A549 (cell line): Measurements from ENCODE around the gene LRSAM1. TPM values are rescaled to one million over a fixed set of nuclear protein-coding genes. Genes with fewer than 3 reads are reported as not detected.

ENCODE experiments used
- ATAC-seq, 2 experiments: fragments of 200-7000 bp in 1 of 2; fragments of >200 bp in 1 of 2; cut with Nextera tagmentation in 1 of 2; cut with Tn5 transposase in 1 of 2; 3 replicates each; pipeline versions ENCODE4 v1.8.0 to v1.9.1; 2018 to 2020; ENCODE audit warnings: mild to moderate bottlenecking in 1 of 2, moderate library complexity in 1 of 2
- CTCF ChIA-PET: fragments of 300-600 bp; sonication (Branson Sonifier 250); formaldehyde crosslinking; extraction: SDS; loops from one replicate; lab custom pipeline; 2021; ENCODE audit warnings: antibody characterized with exemption, inconsistent platforms; lab: Yijun Ruan, JAX
- POLR2A ChIA-PET: fragments of 350-600 bp; formaldehyde crosslinking; extraction: SDS; loops from one replicate; lab custom pipeline; 2021; ENCODE audit warnings: antibody characterized with exemption, inconsistent platforms; lab: Yijun Ruan, JAX
- DNase-seq, 2 experiments: peaks; one replicate each; pipeline versions ENCODE4 v3.0.0 to v3.0.0-alpha.2; 2011 to 2016; ENCODE audit warnings: low read depth in 1 of 2, low spot score in 1 of 2
- FAIRE-seq: peaks from 2 replicates; lab custom pipeline; 2011; peaks lifted over from hg19 to GRCh38; lab: Jason Lieb, UNC
- H3K27ac ChIP-seq, 2 experiments: fragments of >200 bp; sonication (Bioruptor Twin); formaldehyde crosslinking; 3 replicates each; pipeline ENCODE4 v1.5.1; 2016 to 2017
- H3K4me1 ChIP-seq: fragments of >200 bp; sonication (Bioruptor Twin); formaldehyde crosslinking; 3 replicates; pipeline ENCODE4 v1.6.1; 2016
- H3K4me2 ChIP-seq: fragments of >200 bp; sonication (Bioruptor Twin); formaldehyde crosslinking; 3 replicates; pipeline ENCODE4 v1.6.1; 2016
- H3K4me3 ChIP-seq: fragments of >200 bp; sonication (Bioruptor Twin); formaldehyde crosslinking; 3 replicates; pipeline ENCODE4 v1.5.1; 2016
- H3K9me3 ChIP-seq: fragments of >200 bp; sonication (Bioruptor Twin); formaldehyde crosslinking; 3 replicates; pipeline ENCODE4 v1.6.1; 2016
- BHLHE40 ChIP-seq: IDR thresholded peaks from 2 replicates; pipeline ENCODE4 v1.6.1; 2012; ENCODE audit warnings: low read depth, low read length, inconsistent platforms
- CEBPB ChIP-seq, 2 experiments: fragments of >200 bp in 1 of 2; sonication (Bioruptor Twin) in 1 of 2; formaldehyde crosslinking in 1 of 2; IDR thresholded peaks; 2 replicates each; pipeline ENCODE4 v1.6.1; 2012 to 2016
- EHF ChIP-seq: fragments of 250-450 bp; sonication (Bioruptor Pico); IDR thresholded peaks from 2 replicates; pipeline ENCODE4 v1.5.0; 2020; ENCODE audit warnings: mild to moderate bottlenecking
- EHMT2 ChIP-seq: fragments of 200-600 bp; sonication (generic); IDR thresholded peaks from 2 replicates; pipeline ENCODE4 v1.6.1; 2016; ENCODE audit warnings: antibody characterized with exemption, low read depth, mild to moderate bottlenecking, moderate library complexity
- HEYL ChIP-seq: fragments of 250-450 bp; sonication (Bioruptor Pico); IDR thresholded peaks from 2 replicates; pipeline ENCODE4 v1.8.0; 2021; ENCODE audit warnings: mild to moderate bottlenecking, moderate library complexity
- HOXA7 ChIP-seq: fragments of 250-450 bp; sonication (Bioruptor Pico); IDR thresholded peaks from 2 replicates; pipeline ENCODE4 v1.5.0; 2020; ENCODE audit warnings: mild to moderate bottlenecking, moderate library complexity
- JUNB ChIP-seq: fragments of >200 bp; sonication (Bioruptor Twin); formaldehyde crosslinking; IDR thresholded peaks from 2 replicates; pipeline ENCODE4 v1.6.1; 2016
- KDM5A ChIP-seq: fragments of 200-600 bp; sonication (generic); IDR thresholded peaks from 2 replicates; pipeline ENCODE4 v1.6.1; 2016; ENCODE audit warnings: antibody characterized with exemption, mild to moderate bottlenecking
- MAFK ChIP-seq: fragments of 450-650 bp; IDR thresholded peaks from 2 replicates; pipeline ENCODE4 v1.6.1; 2014; ENCODE audit not compliant: partially characterized antibody
- MAZ ChIP-seq: fragments of 150-350 bp; IDR thresholded peaks from 2 replicates; pipeline ENCODE4 v1.6.1; 2014; ENCODE audit warnings: antibody characterized with exemption, low read depth, low read length, borderline replicate concordance
- RAD21 ChIP-seq, 2 experiments: fragments of >200 bp in 1 of 2; sonication (Bioruptor Twin) in 1 of 2; formaldehyde crosslinking in 1 of 2; IDR thresholded peaks in 1 of 2; conservative IDR thresholded peaks in 1 of 2; 2 replicates in 1 of 2; 3 replicates in 1 of 2; pipeline ENCODE4 v1.6.1; 2012 to 2018; ENCODE audit warnings: inconsistent platforms in 1 of 2
- SREBF2 ChIP-seq: fragments of 450-650 bp; IDR thresholded peaks from 2 replicates; pipeline ENCODE4 v1.6.1; 2014; ENCODE audit warnings: mild to moderate bottlenecking, moderate library complexity
- TP53 ChIP-seq: fragments of 250-450 bp; sonication (Bioruptor Pico); IDR thresholded peaks from 2 replicates; pipeline ENCODE4 v1.5.0; 2021; ENCODE audit warnings: mild to moderate bottlenecking, moderate library complexity
- ZSCAN20 ChIP-seq: fragments of 250-450 bp; sonication (Bioruptor Pico); IDR thresholded peaks from 2 replicates; pipeline ENCODE4 v1.8.0; 2022; ENCODE audit warnings: mild to moderate bottlenecking, moderate library complexity
- WGBS: methylation state at CpG from one replicate; pipeline ENCODE4 v1.1.6; 2017; ENCODE audit errors: missing lambda C conversion rate; 5-methylcytosine and 5-hydroxymethylcytosine counted together
- polyA plus RNA-seq, 4 experiments: library from polyadenylated mRNA; depleted of rRNA in 3 of 4; stranded (reverse); fragments of >200 nt; fragmentation: RNase III in 1 of 4; extraction: RNeasy Plus Mini Kit Qiagen cat#74134 plus additional on column Dnase treatment in 1 of 4; gene quantifications; 2 replicates in 3 of 4; 3 replicates in 1 of 4; pipeline ENCODE4 v1.2.3, GENCODE V29; 2011 to 2017
- TF ChIP-seq, protein P1 (sequence below): fragments of 150-350 bp; IDR thresholded peaks from 2 replicates; pipeline ENCODE4 v1.6.1; 2014; ENCODE audit warnings: low read depth, mild to moderate bottlenecking, low read length
- TF ChIP-seq, protein P2 (sequence below): IDR thresholded peaks from 2 replicates; pipeline ENCODE4 v1.6.1; 2012; ENCODE audit warnings: low read depth, borderline replicate concordance
- TF ChIP-seq, protein P3 (sequence below): fragments of 250-450 bp; sonication (Bioruptor Pico); IDR thresholded peaks from 2 replicates; pipeline ENCODE4 v1.5.0; 2020; ENCODE audit warnings: low read depth, mild to moderate bottlenecking, moderate library complexity
- TF ChIP-seq, protein P4 (sequence below): fragments of >200 bp; sonication (Bioruptor Twin); formaldehyde crosslinking; IDR thresholded peaks from 3 replicates; pipeline ENCODE4 v1.6.1; 2016

The LRSAM1 gene
- polyA plus RNA-seq, 2 of the 4 experiments (the other 2 are of a cell fraction): 5.1 to 10.0 TPM

DNA sequence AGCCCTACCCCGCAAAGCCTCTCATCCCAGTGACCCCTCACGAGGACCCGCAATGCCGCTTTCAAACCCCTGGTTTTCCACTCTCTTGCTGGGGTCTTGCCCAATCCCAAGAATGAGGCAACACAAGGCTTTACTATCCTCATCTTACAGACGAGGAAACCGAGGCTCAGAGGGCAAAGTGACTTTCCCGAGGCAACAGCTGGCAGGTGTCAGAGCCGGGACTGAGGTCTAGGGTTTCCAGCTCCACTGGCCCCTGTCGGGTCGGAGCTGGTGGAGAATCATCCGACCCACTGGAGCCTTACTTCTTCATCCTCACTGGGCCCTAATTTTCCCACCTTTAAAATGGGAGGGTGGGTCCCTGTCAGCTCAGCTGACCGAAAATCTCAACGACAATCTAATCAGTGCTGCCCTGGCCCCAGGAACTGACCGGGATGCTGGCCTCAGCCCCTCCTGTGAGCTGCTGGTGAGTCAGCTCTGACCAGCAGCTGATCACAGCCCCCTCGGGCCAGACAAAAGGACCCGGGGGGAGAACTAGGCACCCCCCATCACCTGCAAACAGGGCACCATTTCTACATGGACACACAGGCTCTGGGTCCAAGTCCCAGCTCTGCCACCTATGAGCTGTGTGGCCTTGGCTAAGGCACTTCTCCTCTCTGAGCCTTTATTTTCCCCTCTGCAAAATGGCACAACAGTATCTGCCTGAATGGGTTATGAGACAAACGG, 88.1 kb downstream of the LRSAM1 start (continued):
- TF ChIP-seq EHF (CRISPR knock-in tag) (no peak), HOXA7 (CRISPR knock-in tag) (no peak), MAZ (no peak), HEYL (CRISPR knock-in tag) (no peak), EHMT2 (no peak)
- TF ChIP-seq, protein P1, sequence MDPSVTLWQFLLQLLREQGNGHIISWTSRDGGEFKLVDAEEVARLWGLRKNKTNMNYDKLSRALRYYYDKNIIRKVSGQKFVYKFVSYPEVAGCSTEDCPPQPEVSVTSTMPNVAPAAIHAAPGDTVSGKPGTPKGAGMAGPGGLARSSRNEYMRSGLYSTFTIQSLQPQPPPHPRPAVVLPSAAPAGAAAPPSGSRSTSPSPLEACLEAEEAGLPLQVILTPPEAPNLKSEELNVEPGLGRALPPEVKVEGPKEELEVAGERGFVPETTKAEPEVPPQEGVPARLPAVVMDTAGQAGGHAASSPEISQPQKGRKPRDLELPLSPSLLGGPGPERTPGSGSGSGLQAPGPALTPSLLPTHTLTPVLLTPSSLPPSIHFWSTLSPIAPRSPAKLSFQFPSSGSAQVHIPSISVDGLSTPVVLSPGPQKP: no peak

DNA sequence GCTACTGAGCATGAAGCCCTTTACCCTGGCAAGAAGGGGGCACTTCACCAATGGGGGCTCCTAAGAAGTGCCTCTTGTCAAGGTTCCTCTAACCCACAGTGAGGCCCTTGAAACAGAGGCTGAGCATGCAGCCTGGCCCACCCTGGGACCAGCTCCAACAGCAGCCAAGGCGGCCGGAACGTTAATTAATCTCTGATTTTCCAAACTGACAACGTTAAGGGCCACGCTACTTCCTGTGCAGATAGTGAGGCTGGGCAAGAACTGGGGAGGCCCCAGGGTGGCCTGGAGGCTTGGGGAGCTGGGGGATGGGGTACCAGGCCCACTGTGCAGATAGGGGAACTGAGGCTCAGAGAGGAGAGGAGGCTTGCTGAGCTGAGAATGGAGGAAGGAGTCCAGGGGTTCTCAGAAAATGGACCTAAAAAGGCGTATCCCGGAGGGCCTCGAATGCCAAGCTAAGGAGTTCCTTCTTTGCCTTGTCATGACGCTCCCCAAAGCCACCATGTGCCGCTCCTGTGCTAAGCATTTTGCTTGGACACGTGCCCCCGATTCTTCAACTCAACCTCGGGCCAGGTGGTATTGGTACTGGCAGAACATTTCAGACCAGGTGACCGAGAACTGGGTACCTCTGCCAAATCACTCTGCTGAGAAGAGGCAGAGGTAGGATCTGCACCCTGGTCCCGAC, 88.8 kb downstream of the LRSAM1 start:
- WGBS: 93% methylated on average over 14 of the region's 15 CpGs
- H3K27ac ChIP-seq: peak overlapping the region; percentile 18 to 94; a peak in 4 of 6 replicates
- CTCF ChIA-PET: interaction anchor here (0.8 to 11.4 kb wide), 13 partner anchors 8 to 402 kb away, joined by 3 to 88 read pairs (median 4); partner anchors contain the start of gene TOR2A

DNA sequence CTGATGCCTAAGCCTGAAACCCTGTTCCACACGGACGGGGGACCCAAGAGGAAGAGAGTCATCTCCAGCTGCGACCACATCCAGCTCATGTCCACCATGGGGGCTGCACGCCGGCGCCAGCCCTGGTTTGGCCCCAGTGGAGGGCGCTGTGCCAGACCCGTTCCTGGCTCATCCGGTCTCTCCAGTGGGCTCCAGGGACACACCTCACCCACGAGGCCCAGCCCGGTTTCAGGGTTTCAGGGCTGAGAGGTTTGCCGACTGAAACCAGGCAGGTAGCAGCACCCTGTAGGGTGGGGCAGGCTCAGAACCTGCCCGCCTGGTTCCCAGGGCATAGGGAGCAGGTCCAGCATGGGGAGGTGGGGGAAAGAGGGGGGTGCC, 89.3 kb downstream of the LRSAM1 start:
- DNase-seq (no peak), ATAC-seq (no peak), FAIRE-seq (no peak)
- H3K4me1 ChIP-seq: peaks cover 90% of the 10 kb centered on the region
- H3K9me3 ChIP-seq: no peaks in the 10 kb centered on the region
- ChIA-PET POLR2A (no interaction called here), CTCF (interaction anchor here (1.0 to 11.4 kb wide), 11 partner anchors 9 to 402 kb away, joined by 3 to 88 read pairs (median 5); partner anchors contain the start of gene TOR2A)
- TF ChIP-seq, protein P1: no peak
- TF ChIP-seq HEYL (CRISPR knock-in tag): no peak
- no peak for TF ChIP-seq TP53
- TF ChIP-seq, protein P2, sequence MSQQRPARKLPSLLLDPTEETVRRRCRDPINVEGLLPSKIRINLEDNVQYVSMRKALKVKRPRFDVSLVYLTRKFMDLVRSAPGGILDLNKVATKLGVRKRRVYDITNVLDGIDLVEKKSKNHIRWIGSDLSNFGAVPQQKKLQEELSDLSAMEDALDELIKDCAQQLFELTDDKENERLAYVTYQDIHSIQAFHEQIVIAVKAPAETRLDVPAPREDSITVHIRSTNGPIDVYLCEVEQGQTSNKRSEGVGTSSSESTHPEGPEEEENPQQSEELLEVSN: no peak
- TF ChIP-seq, protein P3, sequence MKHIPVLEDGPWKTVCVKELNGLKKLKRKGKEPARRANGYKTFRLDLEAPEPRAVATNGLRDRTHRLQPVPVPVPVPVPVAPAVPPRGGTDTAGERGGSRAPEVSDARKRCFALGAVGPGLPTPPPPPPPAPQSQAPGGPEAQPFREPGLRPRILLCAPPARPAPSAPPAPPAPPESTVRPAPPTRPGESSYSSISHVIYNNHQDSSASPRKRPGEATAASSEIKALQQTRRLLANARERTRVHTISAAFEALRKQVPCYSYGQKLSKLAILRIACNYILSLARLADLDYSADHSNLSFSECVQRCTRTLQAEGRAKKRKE (CRISPR knock-in tag): no peak
- TF ChIP-seq EHMT2: no peak
- TF ChIP-seq CEBPB (IDR thresholded peaks at IDR 0.05): no peak
- TF ChIP-seq, protein P4, sequence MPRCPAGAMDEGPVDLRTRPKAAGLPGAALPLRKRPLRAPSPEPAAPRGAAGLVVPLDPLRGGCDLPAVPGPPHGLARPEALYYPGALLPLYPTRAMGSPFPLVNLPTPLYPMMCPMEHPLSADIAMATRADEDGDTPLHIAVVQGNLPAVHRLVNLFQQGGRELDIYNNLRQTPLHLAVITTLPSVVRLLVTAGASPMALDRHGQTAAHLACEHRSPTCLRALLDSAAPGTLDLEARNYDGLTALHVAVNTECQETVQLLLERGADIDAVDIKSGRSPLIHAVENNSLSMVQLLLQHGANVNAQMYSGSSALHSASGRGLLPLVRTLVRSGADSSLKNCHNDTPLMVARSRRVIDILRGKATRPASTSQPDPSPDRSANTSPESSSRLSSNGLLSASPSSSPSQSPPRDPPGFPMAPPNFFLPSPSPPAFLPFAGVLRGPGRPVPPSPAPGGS: no peak
- no peak for TF ChIP-seq SREBF2
- no peak overlapping the region for H3K4me2 ChIP-seq
- H3K4me3 ChIP-seq: no peak overlapping the region
- H3K27ac ChIP-seq: peak overlapping the region in 1 of 2 experiments; percentile 94; a peak in 3 of 6 replicates
- WGBS: 91% methylated on average over 13 of the region's 13 CpGs

More for the DNA sequence above, 88.8 kb downstream of the LRSAM1 start:
- no peak overlapping the region for H3K4me3 ChIP-seq
- FAIRE-seq (no peak), DNase-seq (no peak), ATAC-seq (no peak)
- POLR2A ChIA-PET: no interaction called here
- H3K9me3 ChIP-seq: no peaks in the 10 kb centered on the region
- H3K4me2 ChIP-seq: peak overlapping the region; percentile 6; the same call in 2 of the 3 replicates
- TF ChIP-seq KDM5A: no peak
- no peak for TF ChIP-seq TP53
- no peak for TF ChIP-seq MAFK
- TF ChIP-seq, protein P4: no peak
- TF ChIP-seq, protein P3 (CRISPR knock-in tag): no peak
- TF ChIP-seq ZSCAN20: no peak
- no peak for TF ChIP-seq BHLHE40
- no peak for TF ChIP-seq JUNB
- no peak for TF ChIP-seq RAD21 (conservative IDR thresholded peaks at IDR 0.05 in 1 of 2, IDR thresholded peaks at IDR 0.05 in 1 of 2)
- no peak for TF ChIP-seq CEBPB (IDR thresholded peaks at IDR 0.05)
- TF ChIP-seq HEYL (CRISPR knock-in tag): no peak
- H3K4me1 ChIP-seq: peaks cover 88% of the 10 kb centered on the region
